Osteocyte (in vitro differentiated cells): ENCODE data around the gene ELAVL4. TPM values are rescaled to one million over a fixed set of nuclear protein-coding genes. Genes with fewer than 3 reads are reported as not detected.

Source experiments
- DNase-seq: peaks from one replicate; pipeline ENCODE4 v3.0.0; 2021; ENCODE audit warnings: mixed read lengths; ENCODE audit not compliant: unreplicated experiment; ENCODE audit errors: extremely low spot score
- H3K27ac Mint-ChIP-seq: one replicate; pipeline ENCODE4 v1.8.0; 2021; ENCODE audit warnings: mild to moderate bottlenecking, mixed read lengths; ENCODE audit not compliant: unreplicated experiment
- H3K27me3 Mint-ChIP-seq: one replicate; pipeline ENCODE4 v1.8.0; 2021; ENCODE audit warnings: mixed read lengths; ENCODE audit not compliant: unreplicated experiment
- H3K36me3 Mint-ChIP-seq: one replicate; pipeline ENCODE4 v1.8.0; 2021; ENCODE audit warnings: mixed read lengths; ENCODE audit not compliant: unreplicated experiment
- H3K4me1 Mint-ChIP-seq: one replicate; pipeline ENCODE4 v1.8.0; 2021; ENCODE audit warnings: mixed read lengths; ENCODE audit not compliant: unreplicated experiment
- H3K4me3 Mint-ChIP-seq: one replicate; pipeline ENCODE4 v1.8.0; 2021; ENCODE audit warnings: mild to moderate bottlenecking, moderate library complexity, mixed read lengths; ENCODE audit not compliant: unreplicated experiment
- H3K9me3 Mint-ChIP-seq: one replicate; pipeline ENCODE4 v1.8.0; 2021; ENCODE audit warnings: mixed read lengths; ENCODE audit not compliant: unreplicated experiment
- total RNA-seq: library from RNA; stranded (reverse); gene quantifications from 2 replicates; pipeline ENCODE4 v1.2.1, GENCODE V29; 2021
- TF ChIP-seq, protein P1 (sequence below): fragments of 200-600 bp; sonication (generic); IDR thresholded peaks from 2 replicates; pipeline ENCODE4 v1.5.0; 2021; ENCODE audit warnings: antibody characterized with exemption, mild to moderate bottlenecking, moderate library complexity

Gene ELAVL4
- total RNA-seq, 1 donor from 2014 or later = not detected

DNA sequence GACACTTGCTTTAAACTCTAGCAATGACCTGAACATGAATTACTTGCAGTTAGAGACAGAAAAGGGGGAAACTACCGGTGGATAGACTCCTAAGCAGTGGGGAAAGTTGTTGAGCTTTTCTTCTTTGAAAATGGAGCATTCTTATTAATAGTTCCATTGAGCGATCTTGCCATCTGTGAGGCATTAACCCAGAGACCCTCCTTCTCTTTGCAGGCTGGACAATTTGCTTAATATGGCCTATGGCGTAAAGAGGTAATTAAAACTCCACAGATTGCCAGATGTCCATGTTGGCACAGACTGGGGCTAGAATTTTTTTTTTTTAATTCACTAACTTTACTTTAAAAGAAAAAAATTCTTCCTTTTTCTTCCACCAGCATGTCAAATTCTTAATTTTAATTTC is 88.5 kb downstream of the ELAVL4 start:
- Mint-ChIP-seq H3K9me3 (no peaks in the 10 kb centered on the region), H3K4me3 (no peak overlapping the region), H3K36me3 (no peaks in the 10 kb centered on the region), H3K4me1 (no peaks in the 10 kb centered on the region), H3K27me3 (no peaks in the 10 kb centered on the region), H3K27ac (no peak overlapping the region)
- no peak for DNase-seq
- TF ChIP-seq, protein P1, sequence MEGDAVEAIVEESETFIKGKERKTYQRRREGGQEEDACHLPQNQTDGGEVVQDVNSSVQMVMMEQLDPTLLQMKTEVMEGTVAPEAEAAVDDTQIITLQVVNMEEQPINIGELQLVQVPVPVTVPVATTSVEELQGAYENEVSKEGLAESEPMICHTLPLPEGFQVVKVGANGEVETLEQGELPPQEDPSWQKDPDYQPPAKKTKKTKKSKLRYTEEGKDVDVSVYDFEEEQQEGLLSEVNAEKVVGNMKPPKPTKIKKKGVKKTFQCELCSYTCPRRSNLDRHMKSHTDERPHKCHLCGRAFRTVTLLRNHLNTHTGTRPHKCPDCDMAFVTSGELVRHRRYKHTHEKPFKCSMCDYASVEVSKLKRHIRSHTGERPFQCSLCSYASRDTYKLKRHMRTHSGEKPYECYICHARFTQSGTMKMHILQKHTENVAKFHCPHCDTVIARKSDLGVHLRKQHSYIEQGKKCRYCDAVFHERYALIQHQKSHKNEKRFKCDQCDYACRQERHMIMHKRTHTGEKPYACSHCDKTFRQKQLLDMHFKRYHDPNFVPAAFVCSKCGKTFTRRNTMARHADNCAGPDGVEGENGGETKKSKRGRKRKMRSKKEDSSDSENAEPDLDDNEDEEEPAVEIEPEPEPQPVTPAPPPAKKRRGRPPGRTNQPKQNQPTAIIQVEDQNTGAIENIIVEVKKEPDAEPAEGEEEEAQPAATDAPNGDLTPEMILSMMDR = no peak

DNA sequence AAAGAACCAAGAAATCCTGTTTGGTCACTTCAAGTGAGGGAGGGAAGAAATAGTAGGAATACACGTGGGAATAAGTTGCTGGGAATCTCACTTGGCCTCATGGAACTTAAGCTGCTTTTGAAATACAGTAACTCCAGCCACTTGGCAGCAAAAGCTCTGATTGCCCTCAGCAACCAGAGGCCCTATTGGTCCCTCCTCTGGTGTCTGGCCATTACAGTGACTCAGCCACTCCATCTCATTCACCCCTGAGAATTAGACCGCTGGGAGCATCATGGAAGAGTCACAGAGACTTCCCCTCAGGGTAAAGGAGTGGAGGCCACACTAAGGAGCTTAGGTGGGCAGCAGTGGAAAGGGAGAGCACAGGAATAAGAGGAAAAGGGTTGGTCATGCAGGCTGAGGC is 99.6 kb downstream of the ELAVL4 start:
- Mint-ChIP-seq H3K27ac (no peak overlapping the region), H3K4me1 (no peaks in the 10 kb centered on the region), H3K9me3 (no peaks in the 10 kb centered on the region), H3K27me3 (no peaks in the 10 kb centered on the region), H3K4me3 (no peak overlapping the region), H3K36me3 (no peaks in the 10 kb centered on the region)
- TF ChIP-seq, protein P1 = no peak
- no peak for DNase-seq

DNA sequence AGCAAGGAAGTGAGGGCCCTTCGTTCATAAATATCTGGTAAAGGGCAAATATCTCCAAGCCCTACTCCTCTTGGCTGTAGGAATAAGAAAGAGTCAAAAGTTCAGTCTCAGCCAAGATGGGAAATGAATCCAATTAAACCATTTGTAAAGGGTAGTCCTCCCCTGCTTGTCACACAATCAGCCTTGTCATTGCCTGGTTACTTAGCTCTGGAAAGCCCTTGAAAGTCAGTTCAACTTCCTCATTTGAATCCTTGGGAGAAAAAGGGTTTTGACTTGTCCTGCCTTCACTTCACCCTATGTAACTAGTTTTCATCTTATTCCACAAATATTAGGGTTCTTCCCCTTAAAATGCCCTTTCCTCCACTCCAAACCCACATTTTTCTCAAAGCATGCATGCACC is 100.0 kb downstream of the ELAVL4 start:
- H3K27me3 Mint-ChIP-seq = no peaks in the 10 kb centered on the region
- TF ChIP-seq, protein P1 = no peak
- H3K36me3 Mint-ChIP-seq = no peaks in the 10 kb centered on the region
- no peak for DNase-seq
- H3K9me3 Mint-ChIP-seq = no peaks in the 10 kb centered on the region
- no peak overlapping the region for H3K27ac Mint-ChIP-seq
- no peaks in the 10 kb centered on the region for H3K4me1 Mint-ChIP-seq
- H3K4me3 Mint-ChIP-seq = no peak overlapping the region

- no peak overlapping the region for H3K4me3 Mint-ChIP-seq
- no peaks in the 10 kb centered on the region for H3K9me3 Mint-ChIP-seq
- H3K27ac Mint-ChIP-seq = no peak overlapping the region
- H3K36me3 Mint-ChIP-seq = no peaks in the 10 kb centered on the region
- no peaks in the 10 kb centered on the region for H3K27me3 Mint-ChIP-seq
- H3K4me1 Mint-ChIP-seq = no peaks in the 10 kb centered on the region
- TF ChIP-seq, protein P1 = no peak
- DNase-seq = no peak
Measured at GRCh38 chr1:50209749-50210148, 101.0 kb downstream of the ELAVL4 start.

DNA sequence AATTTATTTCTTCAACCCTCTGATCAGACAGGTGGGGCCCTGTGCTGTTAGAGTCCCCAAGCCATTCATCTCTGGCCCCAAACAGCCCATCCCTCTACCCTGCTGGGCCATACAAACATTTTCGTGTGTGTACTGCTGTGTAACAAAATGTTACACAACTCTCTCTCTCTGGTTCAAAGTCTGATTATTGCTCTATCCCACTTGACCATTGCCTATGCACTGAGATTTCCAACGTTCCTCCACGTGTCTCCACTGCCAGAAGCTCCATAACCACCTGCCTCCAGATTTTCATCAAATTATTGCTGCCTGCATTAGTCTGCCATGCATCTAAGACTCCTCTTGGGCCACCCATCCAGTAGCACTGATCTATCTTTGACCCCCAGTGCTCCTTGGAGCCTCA is 104.8 kb downstream of the ELAVL4 start:
- Mint-ChIP-seq H3K4me1 (no peaks in the 10 kb centered on the region), H3K27ac (no peak overlapping the region), H3K36me3 (no peaks in the 10 kb centered on the region), H3K9me3 (peaks cover 5% of the 10 kb centered on the region), H3K4me3 (no peak overlapping the region), H3K27me3 (no peaks in the 10 kb centered on the region)
- no peak for DNase-seq
- TF ChIP-seq, protein P1 = no peak
